HG02852 (cell line): ENCODE measurements around the gene DNER.
"Not testable (repeated sequence)": the region's sequence is repeated elsewhere in the genome, so short reads cannot be mapped to it uniquely, and the experiment has no call there.

Source experiments
- ATAC-seq: cut with Tn5 transposase; IDR thresholded peaks from one replicate; pipeline ENCODE4 v1.9.1; 2021; ENCODE audit warnings: mild to moderate bottlenecking, moderate library complexity; ENCODE audit not compliant: unreplicated experiment

Gene DNER

GRCh38 chr2:229409751-229410181 is 304.6 kb downstream of the DNER start:
- ATAC-seq, result no peak

GRCh38 chr2:229408962-229409361 is 305.4 kb downstream of the DNER start:
- no peak for ATAC-seq

- ATAC-seq, result no peak
These were observed 306.0 kb downstream of the DNER start for GRCh38 chr2:229408356-229408755.

GRCh38 chr2:229407170-229407569 is 307.2 kb downstream of the DNER start:
- ATAC-seq, result no peak

GRCh38 chr2:229405796-229406195 is 308.6 kb downstream of the DNER start:
- ATAC-seq, result no peak

- no peak for ATAC-seq
These were observed 311.1 kb downstream of the DNER start for GRCh38 chr2:229403296-229403695.

GRCh38 chr2:229401171-229401865 is 313.0 kb downstream of the DNER start:
- ATAC-seq, result no peak

GRCh38 chr2:229393926-229394325 is 320.4 kb downstream of the DNER start:
- ATAC-seq, result no peak

GRCh38 chr2:229392196-229392595 is 322.2 kb downstream of the DNER start:
- no peak for ATAC-seq

- no peak for ATAC-seq
These were observed 325.6 kb downstream of the DNER start for GRCh38 chr2:229388731-229389130.

GRCh38 chr2:229387866-229388265 is 326.5 kb downstream of the DNER start:
- ATAC-seq, result no peak

- no peak for ATAC-seq
These were observed 334.2 kb downstream of the DNER start for GRCh38 chr2:229380101-229380625.

GRCh38 chr2:229378386-229378785 is 336.0 kb downstream of the DNER start:
- no peak for ATAC-seq

- ATAC-seq, result no peak
These were observed 337.5 kb downstream of the DNER start for GRCh38 chr2:229376866-229377265.

GRCh38 chr2:229375251-229375650 is 339.1 kb downstream of the DNER start:
- ATAC-seq, result no peak

- not testable (repeated sequence) for ATAC-seq
These were observed 341.0 kb downstream of the DNER start for GRCh38 chr2:229373311-229373710.

- ATAC-seq, result no peak
These were observed 342.1 kb downstream of the DNER start for GRCh38 chr2:229372207-229372606.

GRCh38 chr2:229371086-229371485 is 343.3 kb downstream of the DNER start:
- ATAC-seq, result no peak

- ATAC-seq, result no peak
These were observed 343.8 kb downstream of the DNER start for GRCh38 chr2:229370509-229370908.

- no peak for ATAC-seq
These were observed 351.1 kb downstream of the DNER start for GRCh38 chr2:229363185-229363814.

- ATAC-seq, result no peak
These were observed 363.5 kb downstream of the DNER start for GRCh38 chr2:229350883-229351282.

- no peak for ATAC-seq
These were observed 364.1 kb downstream of the DNER start for GRCh38 chr2:229350117-229350805.
